DND-41 (cell line): ENCODE results near the gene KRT84.

Experiments used
- ATAC-seq: fragments of 200-7000 bp; cut with Tn5 transposase; 3 replicates; pipeline ENCODE4 v1.9.1; 2021; ENCODE audit warnings: low read depth; ENCODE audit not compliant: insufficient read depth
- DNase-seq: peaks from one replicate; pipeline ENCODE4 v3.0.0-alpha.2; 2020
- H2AFZ ChIP-seq: 2 replicates; pipeline ENCODE4 v1.6.0; 2012; ENCODE audit warnings: low read depth, low read length
- H3K27ac ChIP-seq: 2 replicates; pipeline ENCODE4 v1.5.1; 2012; ENCODE audit warnings: low read length, inconsistent platforms
- H3K27me3 ChIP-seq: fragments of 200-600 bp; sonication (generic); 2 replicates; pipeline ENCODE4 v1.6.0; 2012; ENCODE audit warnings: low read length, mild to moderate bottlenecking, inconsistent platforms; ENCODE audit not compliant: insufficient read depth, poor library complexity
- H3K36me3 ChIP-seq: 2 replicates; pipeline ENCODE4 v1.5.1; 2012; ENCODE audit warnings: low read length, inconsistent platforms; ENCODE audit not compliant: insufficient read depth
- H3K4me1 ChIP-seq: 2 replicates; pipeline ENCODE4 v1.5.1; 2012; ENCODE audit warnings: mild to moderate bottlenecking, low read length; ENCODE audit not compliant: insufficient read depth
- H3K4me2 ChIP-seq: 2 replicates; pipeline ENCODE4 v1.6.0; 2012; ENCODE audit warnings: mild to moderate bottlenecking, moderate library complexity, low read length, inconsistent platforms; ENCODE audit not compliant: insufficient read depth
- H3K4me3 ChIP-seq, 2 experiments: fragments of 200-600 bp in 1 of 2; shearing (Covaris generic) in 1 of 2; 2 replicates each; pipeline ENCODE4 v1.5.1; 2012 to 2016; ENCODE audit warnings: inconsistent platforms in 2 of 2, low read length in 2 of 2, mild to moderate bottlenecking in 2 of 2, low read depth in 1 of 2, moderate library complexity in 1 of 2
- H3K79me2 ChIP-seq: 2 replicates; pipeline ENCODE4 v1.6.0; 2012; ENCODE audit warnings: low read length, inconsistent platforms; ENCODE audit not compliant: insufficient read depth
- H3K9ac ChIP-seq: 2 replicates; pipeline ENCODE4 v1.6.0; 2012; ENCODE audit warnings: low read depth, mild to moderate bottlenecking, inconsistent platforms, low read length, moderate library complexity
- H3K9me3 ChIP-seq: 2 replicates; pipeline ENCODE4 v1.5.1; 2012; ENCODE audit warnings: low read length, moderate library complexity, mild to moderate bottlenecking, inconsistent platforms; ENCODE audit not compliant: insufficient read depth, severe bottlenecking
- H4K20me1 ChIP-seq: 2 replicates; pipeline ENCODE4 v1.6.0; 2012; ENCODE audit warnings: low read length; ENCODE audit not compliant: insufficient read depth
- EZH2 ChIP-seq: IDR thresholded peaks from 3 replicates; pipeline ENCODE4 v1.6.1; 2012; ENCODE audit warnings: borderline replicate concordance, low read depth, mild to moderate bottlenecking, moderate library complexity, low read length, inconsistent platforms; ENCODE audit not compliant: severe bottlenecking
- TF ChIP-seq, protein P1 (sequence below): IDR thresholded peaks from 2 replicates; pipeline ENCODE4 v1.5.1; 2012; ENCODE audit warnings: borderline replicate concordance, low read length, moderate library complexity, mild to moderate bottlenecking; ENCODE audit not compliant: poor library complexity, severe bottlenecking; ENCODE audit errors: extremely low read depth

KRT84 gene

GRCh38 chr12:52369211-52369610, 16.2 kb downstream of the KRT84 start:
- Histone ChIP-seq H3K27ac (no peak overlapping the region), H3K27me3 (peaks cover 9% of the 10 kb centered on the region), H3K79me2 (no peaks in the 10 kb centered on the region), H3K4me3 (no peak overlapping the region), H3K4me2 (no peak overlapping the region), H2AFZ (no peak overlapping the region), H3K9ac (no peak overlapping the region), H3K9me3 (no peaks in the 10 kb centered on the region), H4K20me1 (peaks cover 4% of the 10 kb centered on the region; the same call in 1 of the 2 replicates), H3K4me1 (no peaks in the 10 kb centered on the region), H3K36me3 (no peaks in the 10 kb centered on the region)
- no peak for ATAC-seq
- no peak for DNase-seq
- TF ChIP-seq EZH2 = no peak
- TF ChIP-seq, protein P1, sequence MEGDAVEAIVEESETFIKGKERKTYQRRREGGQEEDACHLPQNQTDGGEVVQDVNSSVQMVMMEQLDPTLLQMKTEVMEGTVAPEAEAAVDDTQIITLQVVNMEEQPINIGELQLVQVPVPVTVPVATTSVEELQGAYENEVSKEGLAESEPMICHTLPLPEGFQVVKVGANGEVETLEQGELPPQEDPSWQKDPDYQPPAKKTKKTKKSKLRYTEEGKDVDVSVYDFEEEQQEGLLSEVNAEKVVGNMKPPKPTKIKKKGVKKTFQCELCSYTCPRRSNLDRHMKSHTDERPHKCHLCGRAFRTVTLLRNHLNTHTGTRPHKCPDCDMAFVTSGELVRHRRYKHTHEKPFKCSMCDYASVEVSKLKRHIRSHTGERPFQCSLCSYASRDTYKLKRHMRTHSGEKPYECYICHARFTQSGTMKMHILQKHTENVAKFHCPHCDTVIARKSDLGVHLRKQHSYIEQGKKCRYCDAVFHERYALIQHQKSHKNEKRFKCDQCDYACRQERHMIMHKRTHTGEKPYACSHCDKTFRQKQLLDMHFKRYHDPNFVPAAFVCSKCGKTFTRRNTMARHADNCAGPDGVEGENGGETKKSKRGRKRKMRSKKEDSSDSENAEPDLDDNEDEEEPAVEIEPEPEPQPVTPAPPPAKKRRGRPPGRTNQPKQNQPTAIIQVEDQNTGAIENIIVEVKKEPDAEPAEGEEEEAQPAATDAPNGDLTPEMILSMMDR = no peak

DNA sequence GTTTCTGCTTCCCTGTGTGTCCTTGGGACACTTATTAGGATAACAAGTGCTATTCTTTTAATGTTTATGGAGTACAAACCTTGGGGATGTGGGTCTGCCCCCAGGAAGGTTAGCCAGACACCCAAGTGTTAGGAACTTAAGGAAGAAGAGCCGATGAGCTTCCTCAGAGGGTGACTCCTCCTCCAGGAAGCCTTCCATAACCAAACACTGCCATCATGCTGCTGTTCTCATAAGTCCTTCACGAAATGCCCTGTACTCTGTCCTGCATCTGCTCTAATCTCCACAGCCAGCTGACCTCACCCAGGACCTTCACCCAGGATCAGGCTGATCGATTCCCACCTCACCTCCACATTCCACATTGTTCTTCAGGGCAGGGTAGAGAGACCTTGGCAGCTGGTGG, 16.9 kb downstream of the KRT84 start:
- Histone ChIP-seq H3K79me2 (no peaks in the 10 kb centered on the region), H3K4me3 (no peak overlapping the region), H4K20me1 (peaks cover 6% of the 10 kb centered on the region; the same call in 1 of the 2 replicates), H3K4me1 (no peaks in the 10 kb centered on the region), H2AFZ (no peak overlapping the region), H3K4me2 (no peak overlapping the region), H3K36me3 (no peaks in the 10 kb centered on the region), H3K27ac (no peak overlapping the region), H3K9ac (no peak overlapping the region), H3K27me3 (peaks cover 9% of the 10 kb centered on the region), H3K9me3 (no peaks in the 10 kb centered on the region)
- DNase-seq (no peak), ATAC-seq (no peak)
- TF ChIP-seq, protein P1 = no peak
- TF ChIP-seq EZH2 = no peak

GRCh38 chr12:52367876-52368275, 17.6 kb downstream of the KRT84 start:
- Histone ChIP-seq H4K20me1 (peaks cover 6% of the 10 kb centered on the region; the same call in 1 of the 2 replicates), H3K79me2 (no peaks in the 10 kb centered on the region), H3K4me2 (no peak overlapping the region), H3K36me3 (no peaks in the 10 kb centered on the region), H3K9me3 (no peaks in the 10 kb centered on the region), H3K4me1 (no peaks in the 10 kb centered on the region), H3K27ac (no peak overlapping the region), H3K27me3 (peaks cover 9% of the 10 kb centered on the region), H2AFZ (no peak overlapping the region), H3K4me3 (no peak overlapping the region), H3K9ac (no peak overlapping the region)
- TF ChIP-seq, protein P1 = no peak
- no peak for TF ChIP-seq EZH2
- no peak for DNase-seq
- no peak for ATAC-seq
